ENCODE data around the gene HNRNPL.

The HNRNPL gene

GRCh38 chr19:38849860-38850435 lies at the start of gene HNRNPL:
HNRNPL (minus strand) TSS chr19:38849986; CDS start chr19:38849966, 20 bp downstream.
- peak; percentile 100 for DNase-seq (ENCODE audit: low read depth)
- peak within 1 kb of the TSS; percentile 78 for H3K4me3 ChIP-seq (ENCODE audit: low read length)

GRCh38 chr19:38898788-38899446 lies 49.1 kb upstream of the HNRNPL start:
- peak; percentile 21 for DNase-seq (ENCODE audit: low read depth)
- H3K4me3 ChIP-seq (ENCODE audit: low read length): peak overlapping the region; percentile 93
- TF ChIP-seq CTCF (conservative IDR thresholded peaks at IDR 0.05; ENCODE audit: low read length): no peak

More at GRCh38 chr19:38849860-38850435, at the start of gene HNRNPL:
- peak; percentile 45 for TF ChIP-seq CTCF (conservative IDR thresholded peaks at IDR 0.05; ENCODE audit: low read length)

GRCh38 chr19:38894968-38895367 lies 45.2 kb upstream of the HNRNPL start:
- H3K4me3 ChIP-seq (ENCODE audit: low read length): no peak overlapping the region
- no peak for DNase-seq (ENCODE audit: low read depth)
- no peak for TF ChIP-seq CTCF (conservative IDR thresholded peaks at IDR 0.05; ENCODE audit: low read length)

- TF ChIP-seq CTCF (conservative IDR thresholded peaks at IDR 0.05; ENCODE audit: low read length): no peak
- H3K4me3 ChIP-seq (ENCODE audit: low read length): no peak overlapping the region
- no peak for DNase-seq (ENCODE audit: low read depth)
Observed at GRCh38 chr19:38893341-38893771, 43.6 kb upstream of the HNRNPL start.

GRCh38 chr19:38892841-38893240 lies 43.1 kb upstream of the HNRNPL start:
- TF ChIP-seq CTCF (conservative IDR thresholded peaks at IDR 0.05; ENCODE audit: low read length): no peak
- H3K4me3 ChIP-seq (ENCODE audit: low read length): no peak overlapping the region
- DNase-seq (ENCODE audit: low read depth): no peak

- no peak overlapping the region for H3K4me3 ChIP-seq (ENCODE audit: low read length)
- DNase-seq (ENCODE audit: low read depth): no peak
- no peak for TF ChIP-seq CTCF (conservative IDR thresholded peaks at IDR 0.05; ENCODE audit: low read length)
Observed at GRCh38 chr19:38891771-38892170, 42.0 kb upstream of the HNRNPL start.

GRCh38 chr19:38890686-38891085 lies 40.9 kb upstream of the HNRNPL start:
- no peak for DNase-seq (ENCODE audit: low read depth)
- TF ChIP-seq CTCF (conservative IDR thresholded peaks at IDR 0.05; ENCODE audit: low read length): no peak
- H3K4me3 ChIP-seq (ENCODE audit: low read length): no peak overlapping the region
